GM21515 (cell line): Measurements from ENCODE around the gene BLCAP.
A peak's percentile ranks its signal among the peaks of the same experiment; 100 is the strongest.
"Not testable (repeated sequence)": the region's sequence is repeated elsewhere in the genome, so short reads cannot be mapped to it uniquely, and the experiment has no call there.

Experiments used
- ATAC-seq: cut with Tn5 transposase; IDR thresholded peaks from one replicate; pipeline ENCODE4 v1.9.1; 2021; ENCODE audit not compliant: unreplicated experiment

The BLCAP gene

DNA sequence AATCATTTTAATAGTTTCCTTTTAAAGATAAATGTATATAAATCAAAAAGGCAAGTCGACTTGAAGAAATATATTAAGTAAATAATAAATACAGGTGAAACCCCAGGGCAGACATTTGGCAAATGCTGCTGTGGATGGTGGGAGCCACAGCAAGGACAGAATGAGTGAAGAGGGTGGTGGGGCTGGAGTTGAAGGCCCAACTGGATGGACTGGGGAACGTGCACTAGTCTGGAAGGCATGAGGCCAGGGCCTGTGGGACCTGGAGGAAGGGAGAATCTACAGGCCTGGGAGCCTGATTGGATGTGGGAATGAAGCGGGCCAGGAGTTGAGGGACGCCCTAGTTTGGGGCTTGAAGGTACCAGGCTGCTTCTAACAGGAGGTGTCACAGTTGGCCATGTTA lies 30.6 kb upstream of the BLCAP start:
- no peak for ATAC-seq

- no peak for ATAC-seq
These were observed 28.9 kb upstream of the BLCAP start for GRCh38 chr20:37556538-37556937.

DNA sequence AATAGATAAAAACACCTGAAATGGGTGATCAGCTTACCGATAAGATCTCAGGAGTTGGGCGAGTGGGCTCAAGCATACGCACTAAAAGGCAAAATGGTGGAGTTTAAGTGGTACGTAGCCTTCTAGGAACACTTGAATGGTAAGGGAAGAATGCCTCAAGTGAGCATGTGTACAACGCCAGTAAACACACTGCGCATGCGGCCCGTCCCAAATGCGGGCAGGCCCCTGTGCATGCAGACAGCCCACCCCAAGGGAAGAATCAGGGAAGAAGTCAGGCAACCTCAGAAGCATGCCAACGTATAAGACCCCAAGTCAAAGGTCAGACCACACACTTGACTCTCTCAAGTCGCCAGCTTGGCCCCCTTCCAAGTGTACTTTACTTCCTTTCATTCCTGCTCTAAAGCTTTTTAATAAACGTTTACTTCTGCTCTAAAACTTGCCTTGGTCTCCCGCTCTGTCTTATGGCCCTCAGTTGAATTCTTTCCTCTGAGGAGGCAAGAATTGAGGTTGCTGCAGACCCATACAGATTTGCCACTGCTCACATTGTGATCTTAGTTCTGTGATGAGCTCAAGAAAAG lies 27.1 kb upstream of the BLCAP start:
- not testable (repeated sequence) for ATAC-seq

- ATAC-seq: no peak
These were observed 24.7 kb upstream of the BLCAP start for GRCh38 chr20:37552415-37552814.

GRCh38 chr20:37551660-37552059 lies 24.0 kb upstream of the BLCAP start:
- ATAC-seq: not testable (repeated sequence)

DNA sequence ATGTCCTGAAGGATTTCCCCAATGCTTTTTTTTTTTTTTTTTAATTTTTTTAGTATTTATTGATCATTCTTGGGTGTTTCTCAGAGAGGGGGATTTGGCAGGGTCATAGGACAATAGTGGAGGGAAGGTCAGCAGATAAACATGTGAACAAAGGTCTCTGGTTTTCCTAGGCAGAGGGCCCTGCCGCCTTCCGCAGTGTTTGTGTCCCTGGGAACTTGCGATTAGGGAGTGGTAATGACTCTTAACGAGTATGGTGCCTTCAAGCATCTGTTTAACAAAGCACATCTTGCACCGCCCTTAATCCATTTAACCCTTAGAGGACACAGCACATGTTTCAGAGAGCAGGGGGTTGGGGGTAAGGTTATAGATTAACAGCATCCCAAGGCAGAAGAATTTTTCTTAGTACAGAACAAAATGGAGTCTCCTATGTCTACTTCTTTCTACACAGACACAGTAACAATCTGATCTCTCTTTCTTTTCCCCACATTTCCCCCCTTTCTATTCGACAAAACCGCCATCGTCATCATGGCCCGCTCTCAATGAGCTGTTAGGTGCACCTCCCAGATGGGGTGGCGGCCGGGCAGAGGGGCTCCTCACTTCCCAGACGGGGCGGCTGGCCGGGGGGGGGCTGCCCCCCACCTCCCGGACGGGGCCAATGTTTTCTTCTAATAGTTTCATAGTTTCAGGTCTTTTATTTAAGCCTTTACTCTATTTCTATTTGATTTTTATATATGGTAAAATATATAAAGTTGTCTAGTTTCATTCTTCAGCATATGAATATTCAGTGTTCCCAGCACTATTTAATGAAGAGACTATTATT lies 22.6 kb upstream of the BLCAP start:
- ATAC-seq: not testable (repeated sequence)

GRCh38 chr20:37547912-37548311 lies 20.2 kb upstream of the BLCAP start:
- ATAC-seq: no peak

GRCh38 chr20:37545516-37545915 lies 17.8 kb upstream of the BLCAP start:
- ATAC-seq: no peak

DNA sequence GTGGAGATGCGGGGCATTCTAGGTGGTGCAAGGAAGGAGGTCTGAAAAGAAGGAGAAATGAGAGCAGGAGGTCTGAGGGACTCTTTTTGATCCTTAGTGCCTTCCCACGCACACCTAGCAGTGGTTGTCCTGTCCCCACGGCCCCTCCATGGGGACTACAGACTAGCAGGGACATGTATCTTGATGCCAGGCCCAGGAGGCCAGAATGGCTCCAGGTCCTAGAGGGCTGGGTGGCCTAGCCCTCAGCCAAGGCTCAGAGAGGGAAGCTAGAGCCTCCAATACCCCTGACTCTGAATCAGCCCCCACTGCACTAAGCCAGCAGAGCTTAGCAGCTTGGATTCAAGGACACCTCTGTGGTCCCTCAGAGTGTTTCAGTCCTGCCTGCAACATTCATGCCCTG lies 16.7 kb upstream of the BLCAP start:
- ATAC-seq: no peak

DNA sequence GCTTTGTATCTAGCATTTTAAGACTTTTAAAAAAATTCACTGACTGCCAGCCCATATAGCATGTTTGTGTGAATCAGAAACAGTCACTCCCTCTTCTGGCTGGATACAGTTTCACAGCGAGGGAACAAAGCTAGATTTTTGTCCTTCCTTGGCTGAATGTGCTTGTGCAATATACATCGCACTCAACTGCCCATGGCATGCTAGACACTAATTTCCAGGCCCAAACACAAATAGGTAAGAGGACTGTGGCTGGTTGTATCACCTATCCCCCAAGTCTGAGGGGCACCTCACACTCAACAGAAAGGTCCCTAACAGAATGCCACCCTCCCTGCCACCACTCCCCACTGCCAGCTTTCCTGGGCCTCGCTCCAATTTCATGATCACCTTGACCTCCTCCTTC lies 16.2 kb upstream of the BLCAP start:
- no peak for ATAC-seq

GRCh38 chr20:37542281-37542680 lies 14.6 kb upstream of the BLCAP start:
- ATAC-seq: no peak

DNA sequence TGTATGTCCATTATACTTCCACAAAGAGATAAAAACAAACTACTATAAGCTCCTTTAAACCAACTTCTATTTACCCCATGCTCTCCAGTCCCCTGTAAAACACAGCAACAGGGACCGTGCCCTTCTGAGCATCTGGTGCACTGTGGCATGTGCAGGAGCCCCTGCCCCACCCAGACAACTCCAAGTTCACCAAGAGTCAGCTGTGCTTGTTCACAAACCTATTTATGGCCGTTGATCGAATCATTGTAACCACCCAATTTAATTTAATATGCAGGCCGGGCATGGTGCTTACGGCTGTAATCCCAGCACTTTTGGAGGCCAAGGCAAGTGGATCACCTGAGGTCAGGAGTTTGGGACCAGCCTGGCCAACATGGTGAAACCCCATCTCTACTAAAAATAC lies 13.7 kb upstream of the BLCAP start:
- ATAC-seq: no peak

DNA sequence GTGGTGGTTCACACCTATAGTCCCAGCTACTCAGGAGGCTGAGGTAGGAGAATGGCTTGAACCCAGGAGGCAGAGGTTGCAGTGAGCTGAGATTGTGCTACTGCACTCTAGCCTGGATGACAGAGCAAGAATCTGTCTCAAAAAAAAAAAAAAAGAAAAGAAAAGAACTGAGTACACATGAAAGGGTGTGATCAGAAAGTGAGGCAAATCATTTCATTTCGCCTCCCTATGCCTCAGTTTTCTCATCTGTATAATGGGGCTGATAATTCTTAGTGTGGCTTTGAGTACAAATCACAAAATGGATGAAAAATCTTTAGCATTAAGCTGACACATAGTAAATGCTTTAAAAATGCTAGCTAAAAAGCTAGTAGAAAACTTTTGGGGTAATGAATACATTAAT lies 13.2 kb upstream of the BLCAP start:
- ATAC-seq: not testable (repeated sequence)

GRCh38 chr20:37540001-37540400 lies 12.3 kb upstream of the BLCAP start:
- no peak for ATAC-seq

- ATAC-seq: no peak
These were observed 11.7 kb upstream of the BLCAP start for GRCh38 chr20:37539424-37539823.

- ATAC-seq: no peak
These were observed 10.3 kb upstream of the BLCAP start for GRCh38 chr20:37538003-37538402.

GRCh38 chr20:37537505-37537904 lies 9.8 kb upstream of the BLCAP start:
- no peak for ATAC-seq

- ATAC-seq: no peak
These were observed 7.9 kb upstream of the BLCAP start for GRCh38 chr20:37535443-37536132.

- peak; percentile 71 for ATAC-seq
These were observed 6.9 kb upstream of the BLCAP start for GRCh38 chr20:37534401-37535157.

GRCh38 chr20:37533154-37533715 lies 5.6 kb upstream of the BLCAP start:
- ATAC-seq: no peak

GRCh38 chr20:37531856-37532255 lies 4.2 kb upstream of the BLCAP start:
- ATAC-seq: no peak
